GM19467 (cell line): ENCODE data around the gene NQO2.

ENCODE experiments used
- ATAC-seq: cut with Tn5 transposase; IDR thresholded peaks from one replicate; pipeline ENCODE4 v1.9.1; 2021; ENCODE audit warnings: mild to moderate bottlenecking, moderate library complexity; ENCODE audit not compliant: unreplicated experiment

NQO2 gene

DNA sequence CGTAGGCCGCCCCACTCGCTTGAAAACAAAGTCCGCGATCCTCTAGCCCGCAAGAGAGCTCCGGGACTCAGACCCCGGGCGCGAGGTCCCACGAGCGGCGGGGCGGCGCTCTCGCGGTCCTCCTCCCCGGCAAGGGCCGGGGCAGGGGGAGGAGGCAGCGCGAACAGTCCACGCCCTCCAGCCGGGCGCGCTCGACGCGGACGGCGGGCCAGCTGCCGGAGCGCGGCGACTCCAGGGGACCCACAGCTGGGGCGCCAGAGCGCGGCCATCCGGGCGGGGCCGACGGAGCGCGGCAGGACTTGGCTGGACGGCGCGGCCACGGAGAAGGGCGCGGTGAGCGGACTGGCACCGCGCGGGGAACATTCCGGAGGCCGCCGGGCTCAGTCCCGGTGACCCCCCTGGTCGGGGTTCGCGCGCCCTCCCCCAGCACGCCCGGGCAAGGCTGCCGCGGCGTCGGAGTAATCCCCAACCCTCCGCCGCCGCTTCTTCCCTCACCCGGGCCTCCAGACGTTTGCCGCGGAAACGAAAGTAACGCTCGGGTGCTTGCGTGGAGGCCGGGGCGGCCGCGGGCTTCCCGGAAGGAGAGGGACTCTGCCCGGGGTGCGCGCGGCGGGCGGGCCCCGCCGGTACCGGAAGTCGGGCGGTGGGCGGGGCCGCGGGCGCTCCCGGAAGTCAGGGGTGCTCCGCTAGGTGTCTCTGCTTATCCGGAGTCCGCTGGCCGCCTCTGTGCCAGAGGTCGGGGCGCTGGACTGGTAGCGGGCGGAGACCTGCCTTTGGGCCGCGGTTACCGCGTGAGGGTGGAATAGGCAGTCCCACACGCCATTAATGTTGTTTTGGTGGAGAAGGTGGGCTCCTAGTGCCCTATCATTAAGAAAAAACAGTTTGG, 68.9 kb downstream of the NQO2 start, which contains the start of gene RIPK1:
RIPK1 (plus strand) TSS at position 166 of the 886 bp plus-strand sequence. CDS start 8,330 bp downstream, outside the sequence.
- ATAC-seq, result peak; percentile 81
